Liver (tissue), 3 donors: ENCODE data around the gene PNMA6E.

Experiments used
- FOXA2 ChIP-seq: IDR thresholded peaks from 2 replicates; pipeline ENCODE4 v1.6.1; 2016; ENCODE audit warnings: antibody characterized with exemption
- RAD21 ChIP-seq, 2 donors: IDR thresholded peaks; 2 replicates each; pipeline ENCODE4 v1.6.1; 2016; ENCODE audit warnings: antibody characterized with exemption in 2 of 2, mild to moderate bottlenecking in 2 of 2
- TF ChIP-seq, protein P1 (sequence below): fragments of 150-350 bp; IDR thresholded peaks from 2 replicates; pipeline ENCODE4 v1.5.1; 2017; ENCODE audit warnings: improper control_type of control experiment, low read depth, low read length; ENCODE audit not compliant: missing input control
- TF ChIP-seq, protein P2 (sequence below): IDR thresholded peaks from 2 replicates; pipeline ENCODE4 v1.6.1; 2016; ENCODE audit warnings: antibody characterized with exemption, mild to moderate bottlenecking
- donor health status: healthy.
- donor health status: healthy.

GRCh38 chrX:153370293-153371055, 30.7 kb downstream of the PNMA6E start:
- TF ChIP-seq, protein P1, sequence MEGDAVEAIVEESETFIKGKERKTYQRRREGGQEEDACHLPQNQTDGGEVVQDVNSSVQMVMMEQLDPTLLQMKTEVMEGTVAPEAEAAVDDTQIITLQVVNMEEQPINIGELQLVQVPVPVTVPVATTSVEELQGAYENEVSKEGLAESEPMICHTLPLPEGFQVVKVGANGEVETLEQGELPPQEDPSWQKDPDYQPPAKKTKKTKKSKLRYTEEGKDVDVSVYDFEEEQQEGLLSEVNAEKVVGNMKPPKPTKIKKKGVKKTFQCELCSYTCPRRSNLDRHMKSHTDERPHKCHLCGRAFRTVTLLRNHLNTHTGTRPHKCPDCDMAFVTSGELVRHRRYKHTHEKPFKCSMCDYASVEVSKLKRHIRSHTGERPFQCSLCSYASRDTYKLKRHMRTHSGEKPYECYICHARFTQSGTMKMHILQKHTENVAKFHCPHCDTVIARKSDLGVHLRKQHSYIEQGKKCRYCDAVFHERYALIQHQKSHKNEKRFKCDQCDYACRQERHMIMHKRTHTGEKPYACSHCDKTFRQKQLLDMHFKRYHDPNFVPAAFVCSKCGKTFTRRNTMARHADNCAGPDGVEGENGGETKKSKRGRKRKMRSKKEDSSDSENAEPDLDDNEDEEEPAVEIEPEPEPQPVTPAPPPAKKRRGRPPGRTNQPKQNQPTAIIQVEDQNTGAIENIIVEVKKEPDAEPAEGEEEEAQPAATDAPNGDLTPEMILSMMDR, result no peak
- TF ChIP-seq, protein P2, sequence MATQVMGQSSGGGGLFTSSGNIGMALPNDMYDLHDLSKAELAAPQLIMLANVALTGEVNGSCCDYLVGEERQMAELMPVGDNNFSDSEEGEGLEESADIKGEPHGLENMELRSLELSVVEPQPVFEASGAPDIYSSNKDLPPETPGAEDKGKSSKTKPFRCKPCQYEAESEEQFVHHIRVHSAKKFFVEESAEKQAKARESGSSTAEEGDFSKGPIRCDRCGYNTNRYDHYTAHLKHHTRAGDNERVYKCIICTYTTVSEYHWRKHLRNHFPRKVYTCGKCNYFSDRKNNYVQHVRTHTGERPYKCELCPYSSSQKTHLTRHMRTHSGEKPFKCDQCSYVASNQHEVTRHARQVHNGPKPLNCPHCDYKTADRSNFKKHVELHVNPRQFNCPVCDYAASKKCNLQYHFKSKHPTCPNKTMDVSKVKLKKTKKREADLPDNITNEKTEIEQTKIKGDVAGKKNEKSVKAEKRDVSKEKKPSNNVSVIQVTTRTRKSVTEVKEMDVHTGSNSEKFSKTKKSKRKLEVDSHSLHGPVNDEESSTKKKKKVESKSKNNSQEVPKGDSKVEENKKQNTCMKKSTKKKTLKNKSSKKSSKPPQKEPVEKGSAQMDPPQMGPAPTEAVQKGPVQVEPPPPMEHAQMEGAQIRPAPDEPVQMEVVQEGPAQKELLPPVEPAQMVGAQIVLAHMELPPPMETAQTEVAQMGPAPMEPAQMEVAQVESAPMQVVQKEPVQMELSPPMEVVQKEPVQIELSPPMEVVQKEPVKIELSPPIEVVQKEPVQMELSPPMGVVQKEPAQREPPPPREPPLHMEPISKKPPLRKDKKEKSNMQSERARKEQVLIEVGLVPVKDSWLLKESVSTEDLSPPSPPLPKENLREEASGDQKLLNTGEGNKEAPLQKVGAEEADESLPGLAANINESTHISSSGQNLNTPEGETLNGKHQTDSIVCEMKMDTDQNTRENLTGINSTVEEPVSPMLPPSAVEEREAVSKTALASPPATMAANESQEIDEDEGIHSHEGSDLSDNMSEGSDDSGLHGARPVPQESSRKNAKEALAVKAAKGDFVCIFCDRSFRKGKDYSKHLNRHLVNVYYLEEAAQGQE, result no peak
- no peak for TF ChIP-seq RAD21 (IDR thresholded peaks at IDR 0.05)
- no peak for TF ChIP-seq FOXA2
